Astrocyte (in vitro differentiated cells and primary cell): ENCODE results near the gene MAPKAPK3. TPM values are rescaled to one million over a fixed set of nuclear protein-coding genes. Genes with fewer than 3 reads are reported as not detected.
A peak's percentile ranks its signal among the peaks of the same experiment; 100 is the strongest.

Source experiments
- DNase-seq: peaks from one replicate; pipeline ENCODE4 v3.0.0-alpha.2; 2010; ENCODE audit warnings: low read depth
- FAIRE-seq: peaks from 2 replicates; lab custom pipeline; 2011; peaks lifted over from hg19 to GRCh38; lab: Jason Lieb, UNC
- H2AFZ ChIP-seq: 2 replicates; pipeline ENCODE4 v1.6.0; 2012; ENCODE audit warnings: low read depth, low read length, inconsistent platforms
- H3K27ac ChIP-seq: 2 replicates; pipeline ENCODE4 v1.5.1; 2011; ENCODE audit warnings: low read depth, low read length, inconsistent platforms
- H3K27me3 ChIP-seq: 2 replicates; pipeline ENCODE4 v1.6.0; 2011; ENCODE audit warnings: low read length, inconsistent platforms; ENCODE audit not compliant: insufficient read depth
- H3K36me3 ChIP-seq: 2 replicates; pipeline ENCODE4 v1.5.1; 2011; ENCODE audit warnings: low read length, inconsistent platforms; ENCODE audit not compliant: insufficient read depth
- H3K4me1 ChIP-seq: 2 replicates; pipeline ENCODE4 v1.5.1; 2011; ENCODE audit warnings: low read length, inconsistent platforms; ENCODE audit not compliant: insufficient read depth
- H3K4me2 ChIP-seq: 2 replicates; pipeline ENCODE4 v1.6.0; 2012; ENCODE audit warnings: low read length, inconsistent platforms
- H3K4me3 ChIP-seq: 2 replicates; pipeline ENCODE4 v1.5.1; 2011; ENCODE audit warnings: low read depth, mild to moderate bottlenecking, low read length, inconsistent platforms; ENCODE audit not compliant: insufficient read depth
- H3K79me2 ChIP-seq: 2 replicates; pipeline ENCODE4 v1.6.0; 2012; ENCODE audit warnings: mild to moderate bottlenecking, low read length, inconsistent platforms; ENCODE audit not compliant: insufficient read depth
- H3K9ac ChIP-seq: 2 replicates; pipeline ENCODE4 v1.6.0; 2012; ENCODE audit warnings: mild to moderate bottlenecking, low read length, inconsistent platforms
- H3K9me3 ChIP-seq: 2 replicates; pipeline ENCODE4 v1.5.1; 2012; ENCODE audit warnings: low read depth, mild to moderate bottlenecking, low read length, inconsistent platforms; ENCODE audit not compliant: insufficient read depth
- H4K20me1 ChIP-seq: 2 replicates; pipeline ENCODE4 v1.6.0; 2012; ENCODE audit warnings: low read length, inconsistent platforms; ENCODE audit not compliant: insufficient read depth
- H3K27ac Mint-ChIP-seq: one replicate; pipeline ENCODE4 v1.8.0; 2021; ENCODE audit warnings: mild to moderate bottlenecking, mixed read lengths; ENCODE audit not compliant: unreplicated experiment
- H3K27me3 Mint-ChIP-seq: one replicate; pipeline ENCODE4 v1.8.0; 2021; ENCODE audit warnings: low read depth, mixed read lengths; ENCODE audit not compliant: unreplicated experiment
- H3K36me3 Mint-ChIP-seq: one replicate; pipeline ENCODE4 v1.8.0; 2021; ENCODE audit warnings: low read depth, mixed read lengths; ENCODE audit not compliant: unreplicated experiment
- H3K4me1 Mint-ChIP-seq: one replicate; pipeline ENCODE4 v1.8.0; 2021; ENCODE audit warnings: low read depth, mixed read lengths; ENCODE audit not compliant: unreplicated experiment
- H3K4me3 Mint-ChIP-seq: one replicate; pipeline ENCODE4 v1.8.0; 2021; ENCODE audit warnings: mild to moderate bottlenecking, moderate library complexity, mixed read lengths; ENCODE audit not compliant: unreplicated experiment
- H3K9me3 Mint-ChIP-seq: one replicate; pipeline ENCODE4 v1.8.0; 2021; ENCODE audit warnings: mild to moderate bottlenecking, mixed read lengths; ENCODE audit not compliant: unreplicated experiment
- EZH2 ChIP-seq: IDR thresholded peaks from 2 replicates; pipeline ENCODE4 v1.6.1; 2012; ENCODE audit warnings: mild to moderate bottlenecking, low read length, inconsistent platforms; ENCODE audit not compliant: insufficient read depth
- total RNA-seq: library from RNA; stranded (reverse); gene quantifications from 2 replicates; pipeline ENCODE4 v1.2.1, GENCODE V29; 2021
- TF ChIP-seq, protein P1 (sequence below): IDR thresholded peaks from 2 replicates; pipeline ENCODE4 v1.5.1; 2011; ENCODE audit warnings: low read depth, mild to moderate bottlenecking, inconsistent platforms, low read length, moderate library complexity; ENCODE audit not compliant: insufficient read depth

MAPKAPK3 gene
- total RNA-seq, 1 donor from 2014 or later = 23.4 TPM

DNA sequence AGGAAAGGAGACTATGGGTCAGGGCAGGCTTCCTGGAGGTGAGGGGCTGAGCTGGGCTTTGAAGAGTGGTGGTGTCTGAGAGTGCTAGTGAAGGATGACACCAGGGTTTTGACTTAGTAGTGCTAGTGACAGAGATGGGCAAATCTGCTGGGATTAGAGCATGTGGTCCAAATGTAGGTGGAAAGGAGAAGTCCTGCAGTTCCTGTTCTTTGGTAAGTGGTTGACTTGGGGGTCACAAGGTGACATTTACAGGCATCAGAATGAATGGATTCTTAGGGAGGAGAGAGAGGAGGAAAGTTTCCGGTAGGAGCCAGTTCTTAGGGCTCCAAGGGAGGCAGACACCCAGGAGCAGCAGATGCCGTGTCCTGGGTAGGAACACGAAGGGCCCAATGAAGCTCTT lies 57.0 kb downstream of the MAPKAPK3 start:
- Histone ChIP-seq H3K4me3 (no peak overlapping the region), H3K79me2 (no peaks in the 10 kb centered on the region), H3K4me1 (peaks cover 7% of the 10 kb centered on the region), H3K4me2 (peak overlapping the region; percentile 86), H2AFZ (no peak overlapping the region), H3K27ac (no peak overlapping the region), H3K9ac (no peak overlapping the region), H3K36me3 (no peaks in the 10 kb centered on the region), H3K9me3 (no peaks in the 10 kb centered on the region), H4K20me1 (peaks cover 2% of the 10 kb centered on the region), H3K27me3 (peaks cover 44% of the 10 kb centered on the region)
- Mint-ChIP-seq H3K27me3 (peaks cover 35% of the 10 kb centered on the region), H3K4me3 (peak overlapping the region; percentile 79), H3K27ac (no peak overlapping the region), H3K4me1 (peaks cover 19% of the 10 kb centered on the region), H3K36me3 (no peaks in the 10 kb centered on the region), H3K9me3 (no peaks in the 10 kb centered on the region)
- no peak for FAIRE-seq
- no peak for DNase-seq
- TF ChIP-seq, protein P1, sequence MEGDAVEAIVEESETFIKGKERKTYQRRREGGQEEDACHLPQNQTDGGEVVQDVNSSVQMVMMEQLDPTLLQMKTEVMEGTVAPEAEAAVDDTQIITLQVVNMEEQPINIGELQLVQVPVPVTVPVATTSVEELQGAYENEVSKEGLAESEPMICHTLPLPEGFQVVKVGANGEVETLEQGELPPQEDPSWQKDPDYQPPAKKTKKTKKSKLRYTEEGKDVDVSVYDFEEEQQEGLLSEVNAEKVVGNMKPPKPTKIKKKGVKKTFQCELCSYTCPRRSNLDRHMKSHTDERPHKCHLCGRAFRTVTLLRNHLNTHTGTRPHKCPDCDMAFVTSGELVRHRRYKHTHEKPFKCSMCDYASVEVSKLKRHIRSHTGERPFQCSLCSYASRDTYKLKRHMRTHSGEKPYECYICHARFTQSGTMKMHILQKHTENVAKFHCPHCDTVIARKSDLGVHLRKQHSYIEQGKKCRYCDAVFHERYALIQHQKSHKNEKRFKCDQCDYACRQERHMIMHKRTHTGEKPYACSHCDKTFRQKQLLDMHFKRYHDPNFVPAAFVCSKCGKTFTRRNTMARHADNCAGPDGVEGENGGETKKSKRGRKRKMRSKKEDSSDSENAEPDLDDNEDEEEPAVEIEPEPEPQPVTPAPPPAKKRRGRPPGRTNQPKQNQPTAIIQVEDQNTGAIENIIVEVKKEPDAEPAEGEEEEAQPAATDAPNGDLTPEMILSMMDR = no peak
- TF ChIP-seq EZH2 = no peak

DNA sequence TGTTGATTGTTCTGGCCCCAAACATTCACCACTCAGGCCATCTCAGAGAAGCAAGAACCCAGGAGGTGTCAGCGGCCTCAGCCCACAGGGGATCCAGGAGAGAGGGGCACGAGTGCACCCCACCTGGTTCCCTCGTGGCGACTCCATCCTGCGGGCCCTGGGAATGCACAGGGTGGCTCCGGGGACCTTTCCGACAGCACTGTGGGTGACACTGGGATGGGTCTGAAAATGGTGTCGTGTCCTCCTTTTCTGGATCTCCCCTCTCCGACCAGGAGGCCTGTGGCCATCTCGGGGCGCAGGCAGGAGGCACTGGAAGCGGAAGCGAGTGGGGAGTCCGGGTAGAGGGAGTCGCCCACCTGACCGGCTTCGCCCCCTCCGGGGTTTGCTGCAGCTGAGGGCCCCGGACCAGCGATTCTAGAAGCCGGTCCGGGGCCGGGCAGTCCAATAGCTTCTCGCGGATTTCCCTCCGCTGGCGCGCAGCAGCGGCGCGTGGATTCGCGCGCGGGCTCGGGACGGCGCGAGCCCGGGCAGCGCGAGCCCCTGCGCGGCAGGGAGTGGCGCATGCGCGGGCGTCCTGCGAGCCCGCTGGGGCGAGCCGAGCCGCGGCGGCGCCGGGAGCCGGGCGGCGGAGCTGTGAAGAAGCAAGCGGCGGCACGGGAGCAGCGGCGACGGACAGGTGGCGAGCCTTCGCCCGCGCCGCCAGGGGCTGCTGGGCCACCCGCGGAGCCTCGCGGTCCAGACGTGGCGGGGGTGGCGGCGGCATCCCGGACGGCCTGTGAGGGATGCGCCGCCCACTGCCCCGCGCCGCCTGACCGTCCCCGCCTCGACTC lies 57.6 kb downstream of the MAPKAPK3 start, which contains the start of gene DOCK3:
Gene DOCK3, plus strand, starts transcription at position 579 of the 830 bp plus-strand sequence. CDS start 337 bp downstream, outside the sequence.
- peaks cover 7% of the 10 kb centered on the region for H3K4me1 ChIP-seq
- no peak within 1 kb of the TSS for H3K27ac ChIP-seq
- peaks cover 19% of the 10 kb centered on the region for H3K4me1 Mint-ChIP-seq
- TF ChIP-seq, protein P1 = no peak
- peak; percentile 36 for TF ChIP-seq EZH2
- peak within 1 kb of the TSS; percentile 54 for H3K4me3 ChIP-seq
- H3K4me3 Mint-ChIP-seq = peak within 1 kb of the TSS; percentile 88
- no peaks in the 10 kb centered on the region for H3K79me2 ChIP-seq
- peaks cover 47% of the 10 kb centered on the region for H3K27me3 ChIP-seq
- no peaks in the 10 kb centered on the region for H3K36me3 ChIP-seq
- no peaks in the 10 kb centered on the region for H3K9me3 Mint-ChIP-seq
- H3K4me2 ChIP-seq = peak within 1 kb of the TSS; percentile 86
- no peak for FAIRE-seq
- H2AFZ ChIP-seq = peak within 1 kb of the TSS; percentile 71
- H3K27ac Mint-ChIP-seq = no peak within 1 kb of the TSS
- no peaks in the 10 kb centered on the region for H3K36me3 Mint-ChIP-seq
- peaks cover 2% of the 10 kb centered on the region for H4K20me1 ChIP-seq
- H3K9ac ChIP-seq = peak within 1 kb of the TSS; percentile 24
- no peak for DNase-seq
- no peaks in the 10 kb centered on the region for H3K9me3 ChIP-seq
- peaks cover 35% of the 10 kb centered on the region for H3K27me3 Mint-ChIP-seq
